GM15510 (cell line): ENCODE data around the gene TMEM50B.

Experiments
- POLR2A ChIP-seq: IDR thresholded peaks from 3 replicates; pipeline ENCODE4 v1.6.1; 2011; ENCODE audit warnings: borderline replicate concordance; ENCODE audit not compliant: insufficient read length; ENCODE audit errors: extremely low read depth

TMEM50B gene

GRCh38 chr21:33488936-33489335 is 9.2 kb upstream of the TMEM50B start:
- TF ChIP-seq POLR2A: no peak

- no peak for TF ChIP-seq POLR2A
Observed at GRCh38 chr21:33487996-33488395, 8.2 kb upstream of the TMEM50B start.

- TF ChIP-seq POLR2A: no peak
Observed at GRCh38 chr21:33481314-33481943, 1.7 kb upstream of the TMEM50B start.

DNA sequence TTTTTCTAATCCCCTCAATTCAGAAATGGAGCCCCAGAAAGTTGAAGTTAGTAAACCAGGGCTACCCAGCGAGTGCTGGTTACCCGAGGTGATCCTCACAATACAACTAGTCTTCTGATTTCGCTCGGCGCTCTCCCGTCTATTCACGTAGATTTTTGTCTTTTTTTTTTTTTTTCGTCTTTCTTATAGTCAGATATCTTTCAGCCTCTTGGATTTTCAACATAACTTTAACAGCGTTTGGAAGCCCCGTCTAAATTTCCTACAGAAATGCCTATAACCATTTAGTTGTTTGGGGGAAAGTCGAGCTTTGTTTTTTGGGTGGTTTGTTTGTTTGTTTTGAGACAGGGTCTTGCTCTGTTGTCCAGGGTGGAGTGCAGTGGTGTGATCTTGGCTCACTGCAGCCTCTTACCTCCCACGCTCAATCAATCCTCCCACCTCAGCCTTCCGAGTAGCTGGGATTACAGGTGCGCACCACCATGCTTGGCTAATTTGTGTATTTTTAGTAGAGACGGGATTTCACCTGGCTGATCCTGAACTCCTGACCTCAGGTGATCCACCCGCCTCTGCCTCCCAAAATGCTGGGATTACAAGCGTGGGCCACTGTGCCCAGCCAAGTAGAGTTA is 818 bp upstream of the TMEM50B start:
- no peak for TF ChIP-seq POLR2A

DNA sequence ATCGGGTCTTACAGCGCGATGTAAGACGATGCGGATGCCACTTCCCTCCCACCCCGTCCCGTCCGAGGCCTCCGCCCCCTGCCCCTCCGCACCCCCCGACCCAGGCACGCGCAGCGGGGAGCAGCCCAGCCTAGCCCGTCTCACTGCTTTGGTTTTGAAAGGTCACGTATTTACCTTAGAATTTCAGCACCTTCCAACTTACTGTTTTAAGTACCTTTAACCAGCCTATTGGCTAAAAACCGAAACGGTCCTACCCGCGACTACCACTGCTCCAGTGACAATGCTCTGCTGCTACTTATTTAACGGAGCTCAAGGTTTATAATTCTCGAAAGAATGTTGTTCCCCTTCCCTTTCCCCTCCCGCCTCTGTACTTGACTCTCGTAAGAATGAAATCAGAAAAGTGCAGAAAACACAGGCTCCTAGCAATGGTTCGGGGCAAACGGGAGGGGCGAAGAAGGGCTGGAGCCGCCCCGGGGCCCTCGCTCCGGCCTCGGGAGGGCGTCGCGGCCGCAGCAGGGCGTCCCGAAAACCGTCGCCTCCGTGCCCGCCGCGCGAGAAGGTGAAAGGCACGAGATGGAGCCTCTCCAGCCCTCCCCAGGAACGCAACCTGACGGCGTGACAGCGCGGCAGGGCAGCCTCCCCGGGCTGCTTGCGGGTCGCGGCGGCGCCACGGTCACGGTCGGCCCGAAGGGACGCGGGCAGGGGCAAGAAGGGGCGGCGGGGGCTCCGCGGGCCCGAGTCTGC is 667 bp downstream of the TMEM50B start:
- no peak for TF ChIP-seq POLR2A

DNA sequence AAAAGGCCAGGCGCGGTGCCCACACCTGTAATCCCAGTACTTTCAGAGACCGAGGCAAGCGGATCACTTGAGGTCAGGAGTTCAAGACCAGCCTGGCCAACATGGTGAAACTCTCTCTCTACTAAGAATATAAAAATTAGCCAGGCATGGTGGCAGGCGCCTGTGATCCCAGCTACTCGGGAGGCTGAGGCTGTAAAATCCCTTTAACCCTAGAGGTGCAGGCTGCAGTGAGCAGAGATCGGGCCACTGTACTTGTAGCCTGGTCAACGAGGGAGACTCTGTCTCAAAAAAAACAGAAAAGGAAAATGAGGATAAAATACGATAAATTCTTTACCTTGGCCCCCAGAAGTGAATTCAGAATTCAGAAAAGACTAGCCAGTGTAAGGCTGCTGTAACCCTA is 1.6 kb downstream of the TMEM50B start:
- TF ChIP-seq POLR2A: no peak

- TF ChIP-seq POLR2A: no peak
Observed at GRCh38 chr21:33477066-33477465, 2.7 kb downstream of the TMEM50B start.

- no peak for TF ChIP-seq POLR2A
Observed at GRCh38 chr21:33473344-33473743, 6.4 kb downstream of the TMEM50B start.

DNA sequence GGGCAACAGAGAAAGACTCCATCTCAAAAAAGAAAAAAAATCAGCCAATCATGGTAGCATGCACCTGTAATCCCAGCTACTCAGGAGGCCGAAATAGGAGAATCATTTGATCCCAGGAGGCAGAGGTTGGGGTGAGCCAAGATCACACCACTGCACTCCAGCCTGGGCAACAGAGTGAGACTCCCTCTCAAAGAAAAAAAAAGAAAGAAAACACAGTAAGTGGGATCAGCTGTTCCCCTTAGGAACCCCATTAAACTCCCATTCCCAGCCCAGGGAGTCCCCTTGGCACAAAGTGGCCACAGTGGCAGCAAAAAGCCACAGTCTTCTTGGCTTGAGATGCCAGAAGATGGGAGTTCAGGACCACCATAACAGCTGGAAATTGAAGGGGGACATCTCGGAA is 9.1 kb downstream of the TMEM50B start:
- no peak for TF ChIP-seq POLR2A

DNA sequence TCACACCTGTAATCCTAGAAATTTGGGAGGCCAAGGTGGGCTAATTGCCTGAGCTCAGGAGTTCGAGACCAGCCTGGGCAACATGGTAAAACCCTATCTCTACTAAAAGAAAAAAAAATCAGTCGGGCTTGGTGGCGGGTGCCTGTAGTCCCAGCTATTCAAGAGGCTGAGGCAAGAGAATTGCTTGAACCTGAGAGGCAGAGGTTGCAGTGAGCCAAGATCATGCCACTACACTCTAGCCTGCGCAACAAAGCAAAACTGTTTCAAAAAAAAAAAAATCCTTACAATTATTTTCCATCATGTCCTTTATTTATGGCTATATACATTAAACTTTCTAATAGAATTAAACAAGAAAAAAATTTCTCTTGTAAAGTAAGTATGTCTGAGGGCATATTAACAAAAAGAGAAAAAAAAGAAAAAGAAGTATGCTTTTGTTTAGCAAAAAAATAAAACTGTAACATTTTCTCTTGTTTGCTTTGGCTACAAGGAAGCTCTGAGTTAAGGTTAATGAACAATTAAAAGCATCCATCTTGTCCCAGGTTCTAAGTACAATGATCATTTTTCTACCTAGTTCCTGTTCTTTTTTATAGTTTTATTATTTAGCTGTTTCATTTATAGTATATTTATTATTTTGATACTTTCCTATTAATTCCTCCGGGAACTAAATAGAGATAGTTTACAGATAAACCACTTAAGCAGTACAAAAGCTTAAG is 18.1 kb downstream of the TMEM50B start:
- no peak for TF ChIP-seq POLR2A

GRCh38 chr21:33458861-33459260 is 20.9 kb downstream of the TMEM50B start:
- TF ChIP-seq POLR2A: no peak

GRCh38 chr21:33455686-33456446 is 23.9 kb downstream of the TMEM50B start:
- no peak for TF ChIP-seq POLR2A

- TF ChIP-seq POLR2A: no peak
Observed at GRCh38 chr21:33452362-33452761, 27.4 kb downstream of the TMEM50B start.

DNA sequence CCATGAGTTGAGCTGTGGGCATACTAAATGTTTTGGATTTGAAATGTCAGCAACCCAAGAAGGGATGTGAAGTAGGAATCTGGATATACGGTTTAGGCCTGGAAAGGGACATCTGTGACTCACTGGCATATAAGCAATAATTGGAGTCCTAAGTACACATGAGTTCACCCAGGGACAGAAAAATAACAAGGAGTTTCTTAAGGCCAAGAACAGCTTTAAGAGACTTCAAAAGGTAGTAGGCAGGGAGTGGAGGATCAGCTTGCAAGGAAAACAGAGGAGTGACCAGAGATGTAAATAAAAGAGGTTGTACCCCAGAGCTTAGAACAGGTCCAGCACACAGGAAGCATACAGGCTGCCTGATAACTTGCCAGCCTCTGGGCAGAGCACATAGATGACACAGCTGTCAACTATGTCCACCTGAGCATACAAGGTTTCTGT is 28.1 kb downstream of the TMEM50B start:
- no peak for TF ChIP-seq POLR2A
